Glomerular endothelial cell (primary cell): ENCODE results near the gene KLHL13. TPM values are rescaled to one million over a fixed set of nuclear protein-coding genes. Genes with fewer than 3 reads are reported as not detected.
"Not testable (repeated sequence)": the region's sequence is repeated elsewhere in the genome, so short reads cannot be mapped to it uniquely, and the experiment has no call there.

Experiments
- DNase-seq: peaks from one replicate; pipeline ENCODE4 v3.0.0-alpha.2; 2011; ENCODE audit warnings: low read depth, low spot score; ENCODE audit errors: extremely low read depth
- total RNA-seq: library from RNA; depleted of rRNA; stranded (reverse); fragments of >200 nt; gene quantifications from 2 replicates; pipeline ENCODE4 v1.2.3, GENCODE V29; 2015

KLHL13 gene
- total RNA-seq, 1 donor from 2014 or later = 3.9 TPM

DNA sequence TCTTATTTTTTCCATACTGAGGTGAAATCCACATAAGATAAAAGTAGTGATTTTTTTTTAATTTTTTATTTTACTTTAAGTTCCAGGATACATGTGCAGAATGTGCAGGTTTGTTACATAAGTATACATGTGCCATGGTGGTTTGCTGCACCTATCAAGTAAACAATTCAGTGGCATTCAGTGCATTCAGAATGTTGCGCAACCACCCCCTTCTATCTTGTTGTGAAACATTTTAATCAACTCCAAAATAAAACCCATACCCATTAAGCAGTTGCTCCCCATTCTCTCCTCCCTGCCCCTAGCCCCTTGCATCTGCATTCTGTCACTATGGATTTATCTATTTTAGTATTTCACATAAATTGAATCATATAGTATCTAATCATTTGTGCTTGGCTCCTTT lies 121.2 kb downstream of the KLHL13 start:
- DNase-seq = no peak

DNA sequence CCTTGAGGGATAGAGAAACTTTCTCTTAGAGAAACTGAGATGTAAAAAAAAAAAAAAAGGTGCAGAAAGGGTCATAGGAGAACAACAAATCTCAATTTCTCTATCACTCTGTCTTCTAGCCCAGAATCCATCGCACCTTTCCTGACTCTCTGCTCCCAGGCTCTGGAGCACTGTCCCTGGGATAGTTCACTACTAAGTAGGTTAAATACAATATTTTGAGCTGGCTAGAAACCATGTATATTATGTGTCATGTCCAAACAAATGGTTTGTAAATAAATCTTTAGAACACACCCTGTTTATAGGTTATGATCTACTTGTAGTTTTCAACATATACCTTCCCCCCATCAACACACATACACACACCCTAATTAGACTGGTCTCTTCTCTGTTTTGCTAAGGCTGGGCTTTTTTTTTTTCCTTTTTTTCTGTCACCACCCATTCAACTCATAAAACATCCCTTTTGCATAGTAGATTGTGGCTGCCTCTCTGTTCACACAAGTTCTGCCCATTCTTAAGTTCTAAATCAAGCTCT lies 124.4 kb downstream of the KLHL13 start:
- DNase-seq = no peak

DNA sequence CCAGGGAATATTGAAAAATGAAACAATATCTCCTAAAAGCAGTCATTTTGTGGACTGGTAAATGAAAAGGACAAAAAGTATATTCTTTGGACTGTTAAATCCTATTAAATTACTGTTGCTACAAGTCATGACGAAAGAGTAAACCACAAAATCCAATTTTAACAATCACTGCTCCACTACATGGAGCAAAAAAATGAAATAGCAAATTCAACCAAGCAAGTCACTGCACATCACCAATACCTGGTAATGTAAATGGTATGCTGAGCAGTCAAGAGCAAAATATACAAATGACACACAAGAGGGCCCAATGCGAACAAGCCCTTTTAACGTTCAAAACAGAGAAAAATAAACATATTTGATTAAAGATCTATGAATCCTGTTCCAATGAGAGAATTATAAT lies 126.2 kb downstream of the KLHL13 start:
- DNase-seq = no peak

DNA sequence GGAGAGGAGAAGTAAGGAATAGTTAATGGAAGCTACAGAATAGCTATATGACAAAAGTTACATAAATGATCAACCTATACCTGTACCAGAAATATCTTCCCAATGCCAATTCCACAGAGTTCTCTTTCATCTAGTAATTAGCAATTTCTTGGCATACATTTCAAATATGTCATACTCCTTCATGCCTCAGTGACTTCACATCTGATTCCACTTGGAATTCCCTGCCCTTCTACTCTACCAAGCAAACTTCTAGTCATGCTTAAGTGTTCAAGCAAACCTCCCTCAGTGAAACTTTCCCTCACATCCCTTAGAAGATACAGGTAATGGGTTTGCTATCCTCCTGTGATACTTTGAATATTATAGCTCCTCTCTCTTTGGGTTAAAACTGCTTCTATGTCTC lies 127.1 kb downstream of the KLHL13 start:
- no peak for DNase-seq

DNA sequence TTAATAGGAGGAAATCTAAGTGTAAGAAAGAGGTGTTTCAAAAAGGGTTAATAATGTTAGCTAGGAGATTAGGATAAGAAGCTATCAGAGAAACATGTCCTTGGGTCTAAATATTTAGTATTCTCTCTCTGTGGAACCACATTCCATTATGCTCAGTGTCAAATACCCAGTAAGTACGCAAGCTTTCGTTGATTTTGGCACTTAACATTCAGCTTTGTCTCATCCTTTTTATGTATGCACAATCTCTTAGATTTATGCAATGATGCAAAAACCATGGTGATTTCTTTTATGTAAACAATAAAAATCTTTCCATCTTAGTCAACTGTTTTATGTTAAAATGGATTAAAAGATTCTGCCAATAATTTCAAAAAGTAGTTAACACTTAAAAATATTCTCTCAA lies 129.2 kb downstream of the KLHL13 start:
- DNase-seq = no peak

DNA sequence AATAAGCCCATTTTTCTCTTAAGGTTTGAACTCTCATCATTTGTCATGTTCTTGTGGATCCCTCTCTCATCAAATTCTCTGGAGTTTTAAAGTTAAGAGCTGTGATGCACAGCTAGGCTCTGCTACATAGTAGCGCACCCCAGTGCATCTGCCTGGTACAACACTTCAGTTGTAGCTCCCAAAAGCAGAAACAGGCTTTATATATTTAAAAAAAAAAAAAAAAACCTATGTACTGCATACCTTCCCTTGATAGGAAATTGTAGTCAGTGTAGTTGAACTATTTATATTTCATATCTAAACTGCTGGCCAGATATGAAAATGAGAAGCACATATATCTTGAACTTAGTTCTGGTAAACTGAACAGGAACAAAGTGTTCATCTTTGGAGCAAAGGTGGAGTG lies 131.4 kb downstream of the KLHL13 start:
- no peak for DNase-seq

DNA sequence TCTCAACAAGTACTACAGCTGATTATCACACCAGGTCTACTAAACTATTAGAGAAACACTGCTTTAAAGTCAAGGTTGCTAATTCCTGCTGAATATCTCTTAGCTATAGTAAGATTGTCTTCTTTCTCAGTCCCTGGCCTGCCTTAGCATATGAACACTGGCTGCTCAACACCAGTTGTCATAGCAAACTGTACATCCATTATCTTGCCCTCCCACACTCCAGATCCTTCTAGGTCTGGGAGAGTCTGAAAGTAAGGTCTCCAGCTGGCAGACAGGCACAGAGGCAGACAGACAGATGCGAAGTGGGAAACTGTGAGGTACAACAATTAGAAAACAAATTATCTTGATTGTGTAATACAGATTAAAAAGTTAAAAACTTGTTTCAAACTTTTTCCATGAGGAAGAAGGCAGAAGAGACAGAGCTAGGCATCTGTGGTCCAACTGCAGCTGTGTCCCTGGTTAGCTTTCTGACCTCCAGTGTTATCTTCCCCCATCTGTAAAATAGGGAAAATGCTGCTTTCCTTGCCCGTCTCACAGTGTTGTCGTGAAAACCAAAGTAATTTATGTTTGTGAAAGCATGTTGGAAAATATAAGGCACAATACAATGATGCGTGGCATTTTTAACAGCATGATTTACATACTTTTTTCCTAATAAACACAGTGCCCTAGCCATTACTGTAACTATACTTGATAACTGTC lies 133.8 kb downstream of the KLHL13 start:
- no peak for DNase-seq

DNA sequence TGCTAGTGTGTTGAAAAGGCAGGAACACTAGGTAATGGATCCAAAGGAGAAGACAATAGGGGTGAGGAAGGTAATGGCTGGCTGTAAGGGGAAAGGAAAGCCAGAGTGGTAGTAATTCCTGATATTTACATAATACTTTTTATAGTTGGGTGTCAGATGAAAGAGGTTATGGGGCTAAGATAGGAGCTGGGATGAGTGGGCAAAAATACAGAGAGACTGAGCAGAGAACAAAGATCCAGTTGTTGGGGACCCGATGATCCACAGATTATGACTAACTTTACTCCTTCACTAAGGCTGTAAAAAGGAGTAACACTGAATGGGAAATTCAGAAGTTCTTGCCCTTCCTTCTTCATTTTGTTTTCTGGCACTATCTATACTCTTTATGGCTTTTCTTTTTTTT lies 138.2 kb downstream of the KLHL13 start:
- no peak for DNase-seq

DNA sequence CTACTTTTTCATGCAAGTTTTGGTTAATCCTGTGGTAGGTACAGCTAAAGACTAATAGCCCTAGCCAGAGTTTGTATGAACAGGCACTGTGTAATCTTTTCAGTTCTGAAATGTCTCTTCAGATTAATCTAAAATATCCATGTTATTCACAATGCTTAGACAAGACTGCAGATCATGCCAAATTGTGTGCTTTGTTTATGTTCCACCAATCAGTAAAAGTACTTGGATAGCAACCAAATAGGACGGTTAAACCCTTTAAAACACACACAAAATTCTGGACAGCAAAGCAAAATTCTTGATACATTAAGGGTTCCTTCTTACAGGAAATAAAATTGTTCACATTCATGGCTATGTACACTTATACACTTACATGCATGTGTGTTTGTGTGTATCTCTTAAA lies 139.1 kb downstream of the KLHL13 start:
- no peak for DNase-seq

DNA sequence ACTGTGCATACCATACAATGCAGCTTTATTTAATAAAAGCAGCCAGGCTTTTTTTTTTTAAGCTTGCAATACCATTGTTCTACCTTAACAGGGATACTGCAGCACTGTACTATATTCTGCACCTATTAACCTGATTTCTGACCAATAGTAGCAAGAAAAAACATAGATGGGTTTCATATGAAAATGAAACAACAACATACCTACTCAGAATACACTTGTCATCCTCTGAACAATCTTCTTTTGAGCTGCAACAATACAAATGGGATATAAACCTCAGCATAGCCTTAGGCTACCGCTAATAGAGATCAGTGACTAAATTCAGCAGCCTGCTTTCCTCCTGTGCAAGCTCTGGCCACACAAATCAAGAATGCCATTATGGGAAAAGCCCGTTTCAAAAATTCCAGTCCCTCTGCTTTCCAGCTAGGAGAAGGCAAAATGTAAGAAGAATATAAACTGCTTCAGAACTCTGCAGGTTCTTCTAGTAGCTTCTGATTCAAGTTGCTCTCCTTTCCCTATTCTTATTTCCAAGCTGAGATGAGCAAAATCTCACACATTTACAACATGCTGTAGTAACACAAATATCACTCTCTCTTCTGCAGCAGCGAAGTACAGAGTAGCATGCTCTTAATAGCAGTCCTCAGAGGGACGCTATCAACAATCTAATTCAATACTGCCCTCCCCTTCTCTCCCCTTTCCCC lies 143.4 kb downstream of the KLHL13 start:
- no peak for DNase-seq

DNA sequence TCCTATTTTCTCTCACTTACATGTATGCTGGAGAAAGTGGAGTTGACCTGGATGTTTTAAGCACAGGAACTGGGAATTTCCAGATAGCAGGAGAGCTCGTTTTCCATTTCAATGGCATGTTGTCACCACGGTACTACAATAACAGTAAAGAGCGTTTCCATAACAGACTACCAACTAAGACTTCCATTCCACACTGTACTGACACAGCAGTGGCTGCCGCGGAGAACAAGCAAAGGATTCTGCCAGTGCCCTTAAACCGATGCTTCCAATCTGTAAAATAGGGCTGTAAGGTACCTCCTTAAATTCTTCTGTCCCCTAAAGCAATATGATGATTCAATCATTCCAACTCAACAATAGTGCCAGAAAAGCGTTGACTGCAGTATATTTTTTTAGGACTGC lies 143.9 kb downstream of the KLHL13 start:
- no peak for DNase-seq

DNA sequence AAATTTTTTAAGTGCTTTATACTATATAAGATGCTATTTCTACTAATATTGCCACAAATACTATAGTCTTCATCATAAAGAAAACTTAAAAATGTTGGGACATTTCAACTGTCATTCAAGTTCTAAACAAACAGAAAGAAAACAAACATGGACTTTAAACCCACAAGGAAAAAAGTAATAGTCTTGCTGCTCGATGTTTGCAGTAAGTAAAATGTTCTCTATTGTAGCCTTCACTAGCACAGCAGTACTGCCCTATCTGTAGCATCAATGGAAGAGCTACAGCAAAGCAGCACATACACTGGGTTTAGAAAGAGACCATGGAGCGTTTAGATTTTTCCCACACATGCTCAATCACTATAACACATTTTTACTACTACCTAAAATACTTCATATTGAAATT lies 146.8 kb downstream of the KLHL13 start:
- no peak for DNase-seq

DNA sequence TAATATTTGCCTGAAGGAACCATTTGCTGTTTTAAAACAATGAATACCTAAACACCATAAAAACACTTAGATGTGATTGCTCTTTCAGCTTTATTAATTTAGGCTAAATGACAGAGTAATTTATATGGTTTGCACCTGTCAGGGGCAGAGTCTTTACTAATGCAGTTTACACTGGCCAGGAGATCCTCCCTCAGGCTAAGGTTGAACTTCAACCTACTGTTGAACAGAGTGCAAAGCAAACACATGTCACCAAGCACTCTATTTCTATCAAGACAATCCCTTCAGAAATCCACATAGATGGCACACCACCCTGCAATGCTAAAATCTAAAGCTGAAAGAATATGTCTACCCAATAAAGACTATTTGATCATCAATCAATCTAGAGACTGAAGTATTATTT lies 147.3 kb downstream of the KLHL13 start:
- no peak for DNase-seq

DNA sequence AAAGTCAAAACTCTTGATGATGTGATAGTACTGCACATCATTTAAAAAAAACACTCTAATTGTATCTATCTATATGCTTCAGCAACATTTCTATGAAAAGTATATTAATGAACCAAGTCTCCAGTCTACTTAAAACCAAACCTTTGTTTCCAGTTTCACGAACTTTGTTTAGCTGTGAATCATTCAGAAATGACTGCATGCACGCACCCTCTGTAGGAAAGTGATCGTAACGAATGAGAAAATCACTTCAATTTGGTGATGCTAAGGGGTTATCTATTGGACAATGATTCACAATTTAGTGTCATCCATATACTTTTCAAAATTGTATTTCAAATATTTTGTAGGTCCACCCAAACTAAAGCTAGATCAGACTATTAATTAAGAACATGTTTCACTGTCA lies 157.6 kb downstream of the KLHL13 start:
- no peak for DNase-seq

DNA sequence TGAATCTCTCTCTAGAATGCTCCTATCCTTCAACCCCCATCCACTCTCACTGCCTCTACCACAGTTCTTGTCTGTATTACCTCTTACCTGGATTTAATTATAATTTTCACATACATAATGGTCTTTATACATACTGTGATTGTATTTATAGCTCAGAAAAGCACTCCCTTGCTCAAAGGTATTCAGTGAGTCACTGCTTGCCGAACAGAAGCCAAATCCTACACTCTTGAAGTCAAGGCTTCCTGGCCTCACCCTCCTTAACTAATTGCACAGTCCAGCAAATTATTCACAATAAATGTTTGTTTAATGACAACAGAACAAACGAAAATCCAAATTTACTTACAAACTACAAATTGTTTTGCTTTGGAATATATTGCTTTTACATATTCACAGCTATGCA lies 159.5 kb downstream of the KLHL13 start:
- no peak for DNase-seq

DNA sequence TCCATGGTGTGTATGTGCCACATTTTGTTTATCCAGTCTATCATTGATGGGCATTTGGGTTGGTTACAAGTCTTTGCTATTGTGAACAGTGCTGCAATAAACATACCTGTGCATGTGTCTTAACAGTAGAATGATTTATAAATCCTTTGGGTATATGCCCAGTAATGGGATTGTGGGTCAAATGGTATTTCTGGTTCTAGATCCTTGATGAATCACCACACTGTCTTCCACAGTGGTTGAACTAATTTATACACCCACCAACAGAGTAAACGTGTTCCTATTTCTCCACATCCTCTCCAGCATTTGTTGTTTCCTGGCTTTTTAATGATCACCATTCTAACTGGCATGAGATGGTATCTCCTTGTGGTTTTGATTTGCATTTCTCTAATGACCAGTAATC lies 177.3 kb downstream of the KLHL13 start:
- not testable (repeated sequence) for DNase-seq

DNA sequence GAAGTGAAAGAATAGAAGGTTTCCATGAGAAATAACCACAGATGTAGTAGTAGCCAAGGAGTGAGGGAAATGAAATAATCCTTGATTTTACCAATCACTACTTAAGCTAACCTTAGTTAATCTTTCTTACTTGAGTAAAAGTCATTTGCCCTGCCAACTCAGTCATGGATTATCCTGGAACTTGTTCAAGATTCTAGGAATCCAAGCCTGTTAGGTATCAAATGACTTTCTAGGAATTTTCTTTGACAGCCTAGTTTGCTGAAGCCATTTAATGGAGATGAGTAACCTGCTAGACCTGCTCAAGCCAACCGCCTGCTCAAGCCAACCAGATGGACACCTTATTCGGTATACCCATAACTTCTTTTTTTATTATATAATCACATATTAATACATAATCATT lies 180.5 kb downstream of the KLHL13 start:
- DNase-seq = no peak

DNA sequence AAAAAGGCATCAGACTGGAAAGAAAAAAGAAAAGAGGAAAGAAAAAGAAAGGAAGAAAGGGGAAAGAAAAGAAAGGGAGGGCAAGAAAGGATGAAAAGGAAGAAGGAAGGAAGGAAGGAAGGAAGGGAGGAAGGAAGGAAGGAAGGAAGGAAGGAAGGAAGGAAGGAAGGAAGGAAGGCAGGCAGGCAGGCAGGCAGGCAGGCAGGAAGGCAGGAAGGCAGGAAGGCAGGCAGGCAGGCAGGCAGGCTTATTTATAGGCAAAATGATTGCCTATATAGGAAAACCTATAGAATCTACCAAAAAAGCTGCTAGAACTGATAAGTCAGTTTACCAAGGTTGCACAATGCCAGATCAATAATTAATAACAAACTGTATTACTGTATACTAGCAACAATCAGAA lies 186.5 kb downstream of the KLHL13 start:
- not testable (repeated sequence) for DNase-seq

DNA sequence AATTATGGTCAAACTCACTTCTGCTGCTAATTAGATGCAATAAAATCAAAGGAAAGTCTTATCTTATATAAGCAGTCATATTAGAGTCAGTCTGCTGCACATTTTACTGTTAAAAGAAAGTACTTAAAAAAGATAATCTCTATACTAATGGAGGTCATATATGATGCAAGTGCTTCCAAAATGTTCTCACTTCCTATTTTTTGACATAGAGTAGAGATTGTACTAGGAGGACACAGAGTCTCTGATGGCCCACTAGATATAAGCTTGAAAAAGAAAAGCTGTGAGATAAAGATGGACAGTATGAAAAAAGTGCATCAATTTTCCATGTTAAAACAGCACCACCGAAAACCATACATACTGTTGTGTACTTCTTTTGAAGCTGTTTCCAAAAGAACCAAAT lies 196.9 kb downstream of the KLHL13 start:
- no peak for DNase-seq

DNA sequence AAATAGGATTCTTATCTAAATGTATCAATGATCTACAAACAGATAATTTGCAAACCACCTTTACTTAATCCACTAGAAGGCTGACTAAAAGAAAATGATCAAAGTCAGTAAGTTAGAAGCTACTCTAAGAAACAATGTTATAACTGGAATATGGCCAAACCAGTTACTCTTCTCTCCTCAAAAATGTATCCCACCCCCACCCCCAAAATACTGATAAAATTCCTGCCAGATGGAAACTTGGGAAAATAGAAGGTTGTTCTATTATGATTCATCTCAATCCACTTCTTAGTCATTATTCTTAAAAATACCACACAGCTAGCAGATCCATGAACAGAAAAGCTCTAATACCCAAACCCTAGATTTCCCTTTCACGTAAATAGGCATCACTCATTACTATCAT lies 206.4 kb downstream of the KLHL13 start:
- no peak for DNase-seq

DNA sequence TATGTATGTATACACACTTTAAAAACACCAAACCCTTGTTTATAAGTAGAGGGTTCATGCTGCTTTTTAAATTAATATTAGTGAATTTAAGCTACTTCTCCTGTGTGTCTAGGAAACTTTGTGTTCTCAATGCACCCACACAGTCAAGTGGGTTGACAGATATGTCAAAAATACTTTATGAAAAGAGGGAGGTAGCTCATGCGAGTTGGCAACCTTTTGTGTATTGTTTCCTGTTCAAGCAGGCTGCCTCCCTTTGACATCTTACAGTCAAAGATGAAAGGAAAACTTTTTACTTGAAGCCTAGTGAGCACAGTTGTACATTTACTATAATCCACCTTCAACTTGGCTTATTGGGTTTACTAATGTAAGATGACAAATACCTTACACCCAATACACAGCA lies 218.4 kb downstream of the KLHL13 start:
- DNase-seq = no peak

DNA sequence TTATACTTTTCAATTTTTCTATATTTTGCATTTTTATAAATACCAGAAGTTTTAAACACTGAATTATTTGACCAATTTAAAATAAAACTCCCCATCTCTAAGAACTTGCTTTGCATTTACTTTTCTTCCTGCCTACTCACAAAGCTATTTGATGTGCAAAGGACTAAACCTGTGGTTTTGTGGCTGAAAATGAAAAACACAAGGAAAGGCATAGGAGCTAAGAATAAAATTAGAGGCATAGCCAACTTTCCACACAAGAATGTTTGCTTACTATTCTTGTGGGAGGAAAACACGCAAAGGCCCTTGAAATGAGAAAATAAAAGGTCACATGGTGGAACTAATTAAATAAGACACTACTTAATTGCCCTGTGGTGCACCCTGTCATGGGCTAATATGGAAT lies 221.2 kb downstream of the KLHL13 start:
- DNase-seq = no peak
